B cell (primary cell): ENCODE data around the gene TRIM31. TPM values are rescaled to one million over a fixed set of nuclear protein-coding genes. Genes with fewer than 3 reads are reported as not detected.

Experiments
- ATAC-seq: fragments of 200-7000 bp; cut with Tn5 transposase; one replicate; pipeline ENCODE4 v1.10.0; 2021; ENCODE audit warnings: low read depth, mild to moderate bottlenecking, moderate number of reproducible peaks, moderate library complexity
- CTCF ChIA-PET: fragments of 350-600 bp; sonication (Branson Sonifier 250); formaldehyde crosslinking; loops from one replicate; lab custom pipeline; 2021; ENCODE audit warnings: antibody characterized with exemption, inconsistent platforms; lab: Charles Lee
- POLR2A ChIA-PET: fragments of 350-600 bp; sonication (Branson Sonifier 250); formaldehyde crosslinking; loops from one replicate; lab custom pipeline; 2021; ENCODE audit warnings: antibody characterized with exemption; lab: Charles Lee
- DNase-seq: peaks from one replicate; pipeline ENCODE4 v3.0.0; 2013
- H2AFZ ChIP-seq: 2 replicates; pipeline ENCODE4 v1.6.1; 2012; ENCODE audit warnings: mild to moderate bottlenecking, low read depth, low read length; ENCODE audit not compliant: insufficient read depth, poor library complexity, severe bottlenecking
- H3K27ac ChIP-seq, 2 donors: 1 replicate in 1 of 2; 2 replicates in 1 of 2; pipeline ENCODE4 v1.5.1; 2012 to 2013; ENCODE audit warnings: low read length in 2 of 2, mild to moderate bottlenecking in 2 of 2, moderate library complexity in 1 of 2
- H3K27me3 ChIP-seq, 4 experiments: fragments of 200-600 bp in 1 of 4; sonication (generic) in 1 of 4; replicated peaks in 1 of 4; 1 replicate in 2 of 4; 2 replicates in 2 of 4; pipeline versions ENCODE4 v1.6.1 to v1.7.0; 2013 to 2016; ENCODE audit warnings: low read length in 3 of 4, mild to moderate bottlenecking in 2 of 4, mixed read lengths in 1 of 4, moderate library complexity in 1 of 4; ENCODE audit not compliant: insufficient read depth in 4 of 4, control insufficient read depth in 3 of 4; ENCODE audit errors: control extremely low read depth in 1 of 4
- H3K36me3 ChIP-seq, 2 experiments: replicated peaks in 1 of 2; 1 replicate in 1 of 2; 2 replicates in 1 of 2; pipeline versions ENCODE4 v1.6.1 to v1.7.1; 2013; ENCODE audit warnings: low read length in 1 of 2; ENCODE audit not compliant: insufficient read depth in 2 of 2, control insufficient read depth in 1 of 2; ENCODE audit errors: control extremely low read depth in 1 of 2, extremely low read depth in 1 of 2
- H3K4me1 ChIP-seq, 2 donors: fragments of 200-600 bp in 1 of 2; sonication (generic) in 1 of 2; 1 replicate in 1 of 2; 2 replicates in 1 of 2; pipeline versions ENCODE4 v1.5.1 to v1.6.1; 2013 to 2017; ENCODE audit warnings: low read length in 2 of 2; ENCODE audit not compliant: control insufficient read depth in 2 of 2, insufficient read depth in 2 of 2
- H3K4me2 ChIP-seq: replicated peaks from 2 replicates; pipeline ENCODE3; 2012; ENCODE audit warnings: mild to moderate bottlenecking, low read depth, low read length; ENCODE audit not compliant: poor library complexity, severe bottlenecking
- H3K4me3 ChIP-seq, 5 experiments: fragments of 200-600 bp in 1 of 5; sonication (generic) in 1 of 5; 1 replicate in 3 of 5; 2 replicates in 2 of 5; pipeline versions ENCODE4 v1.5.1 to v1.7.0; 2011 to 2016; ENCODE audit warnings: low read length in 4 of 5, mild to moderate bottlenecking in 4 of 5, low read depth in 2 of 5, control low read depth in 1 of 5, moderate library complexity in 1 of 5; ENCODE audit not compliant: insufficient read depth in 1 of 5; ENCODE audit errors: control extremely low read depth in 1 of 5, extremely low read depth in 1 of 5
- H3K79me2 ChIP-seq: fragments of 200-600 bp; sonication (generic); one replicate; pipeline ENCODE4 v1.6.0; 2016; ENCODE audit warnings: low read length; ENCODE audit not compliant: control insufficient read depth, insufficient read depth
- H3K9ac ChIP-seq: fragments of 200-600 bp; sonication (generic); 2 replicates; pipeline ENCODE4 v1.6.1; 2017; ENCODE audit warnings: mild to moderate bottlenecking, low read length, moderate library complexity
- H3K9me3 ChIP-seq, 3 donors: one replicate each; pipeline versions ENCODE4 v1.6.1 to v1.7.1; 2013; ENCODE audit warnings: low read length in 2 of 3; ENCODE audit not compliant: control insufficient read depth in 2 of 3, insufficient read depth in 1 of 3; ENCODE audit errors: control extremely low read depth in 1 of 3
- H4K20me1 ChIP-seq: 2 replicates; pipeline ENCODE4 v1.6.0; 2012; ENCODE audit warnings: mild to moderate bottlenecking, low read length; ENCODE audit not compliant: insufficient read depth, control insufficient read depth, poor library complexity, severe bottlenecking
- H3K27ac Mint-ChIP-seq: one replicate; pipeline ENCODE4 v1.8.0; 2021; ENCODE audit warnings: mixed read lengths
- H3K27me3 Mint-ChIP-seq: one replicate; pipeline ENCODE4 v1.8.0; 2021; ENCODE audit warnings: mixed read lengths
- H3K4me1 Mint-ChIP-seq: one replicate; pipeline ENCODE4 v1.8.0; 2021; ENCODE audit warnings: mixed read lengths
- H3K4me3 Mint-ChIP-seq: one replicate; pipeline ENCODE4 v1.8.0; 2021; ENCODE audit warnings: mixed read lengths
- H3K9me3 Mint-ChIP-seq: one replicate; pipeline ENCODE4 v1.8.0; 2022; ENCODE audit warnings: mixed read lengths; ENCODE audit not compliant: insufficient read depth
- CTCF ChIP-seq: fragments of 200-600 bp; IDR thresholded peaks from one replicate; pipeline ENCODE4 v1.8.0; 2022; ENCODE audit warnings: antibody characterized with exemption, mild to moderate bottlenecking
- EZH2 ChIP-seq: IDR thresholded peaks from 2 replicates; pipeline ENCODE4 v1.6.1; 2012; ENCODE audit warnings: borderline replicate concordance, low read depth, mild to moderate bottlenecking, moderate library complexity, low read length; ENCODE audit not compliant: insufficient read depth, poor library complexity, severe bottlenecking
- WGBS: methylation state at CpG from one replicate; pipeline ENCODE4 v1.1.5; 2013; ENCODE audit warnings: missing lambda C conversion rate; ENCODE audit not compliant: insufficient coverage; 5-methylcytosine and 5-hydroxymethylcytosine counted together
- intact Hi-C: fragments of 100-400 bp; cut with micrococcal nuclease; formaldehyde crosslinking; loops from one replicate; pipeline ENCODE4 v1.10.0; 2022
- polyA plus RNA-seq: library from polyadenylated mRNA; depleted of rRNA; stranded (reverse); fragments of >200 nt; gene quantifications from 2 replicates; pipeline ENCODE4 v1.2.3, GENCODE V29; 2012
- total RNA-seq, 2 donors: library from RNA; stranded (reverse); fragments of 120-200 nt in 1 of 2; gene quantifications; 1 replicate in 1 of 2; 2 replicates in 1 of 2; pipeline versions ENCODE4 v1.2.3 to v1.2.4, GENCODE V29; 2013 to 2022

The TRIM31 gene
- total and polyA plus RNA-seq, 2 donors (not counting 1 experiment from before 2014, with no cell fraction given): not detected

DNA sequence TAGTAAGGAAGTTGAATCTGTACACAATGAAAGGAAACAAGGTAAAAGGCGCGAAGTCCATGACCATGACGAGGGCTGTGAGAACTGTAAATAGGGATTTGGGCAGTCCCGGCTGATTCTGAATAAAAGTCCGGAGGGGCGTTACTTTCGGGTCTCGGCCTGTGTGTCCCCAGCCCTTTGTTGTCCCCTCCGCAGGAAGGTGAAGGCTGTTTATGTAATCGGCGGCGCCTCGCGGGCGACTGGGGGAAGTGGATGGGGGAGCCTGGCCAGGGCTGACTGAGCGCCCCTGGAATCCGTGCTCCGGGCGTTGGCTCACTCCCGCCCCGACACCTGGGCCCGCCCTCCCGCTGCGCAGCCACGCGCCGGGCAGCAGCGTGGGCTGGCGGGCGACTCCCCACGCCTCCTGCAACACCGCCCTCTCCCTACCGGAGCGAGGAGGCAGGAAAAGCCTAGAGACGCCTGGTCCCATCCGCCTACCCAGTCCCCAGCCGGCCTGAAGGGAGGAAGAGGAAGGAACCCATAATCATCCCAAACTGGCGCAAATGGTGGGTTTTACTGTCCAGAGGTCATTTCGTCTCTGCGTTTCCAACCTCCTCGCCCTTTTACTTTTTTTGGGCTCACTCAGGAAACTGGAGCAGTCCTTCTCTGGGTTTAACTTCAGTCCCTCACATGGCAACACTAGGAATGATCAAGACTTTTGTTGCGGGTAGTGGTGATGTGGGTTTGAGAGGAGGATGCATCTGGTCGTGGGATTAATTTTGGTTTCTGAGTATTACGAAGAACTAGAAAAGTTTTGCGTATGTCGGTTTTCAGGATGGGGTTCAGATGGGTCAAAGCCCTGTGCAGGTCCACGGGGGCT lies 12.1 kb downstream of the TRIM31 start:
- Mint-ChIP-seq H3K4me1 (peaks cover 36% of the 10 kb centered on the region), H3K9me3 (no peaks in the 10 kb centered on the region), H3K27me3 (peaks cover 59% of the 10 kb centered on the region), H3K27ac (no peak overlapping the region), H3K4me3 (peak overlapping the region; percentile 74)
- ChIA-PET CTCF (interaction anchor here (0.7 to 3.7 kb wide), 6 partner anchors 13 to 986 kb away, joined by 3 to 44 read pairs (median 18); no protein-coding TSS in a partner anchor), POLR2A (no interaction called here)
- peaks cover 0 to 13% (median 0%) of the 10 kb centered on the region in 3 donors for H3K9me3 ChIP-seq
- H3K4me2 ChIP-seq: peak overlapping the region; percentile 82
- intact Hi-C loops: loop anchor here (10.0 kb wide), 1 partner anchor 224 kb away; the partner anchor contains the start of gene TRIM39
- no peaks in the 10 kb centered on the region for H3K36me3 ChIP-seq
- H3K4me1 ChIP-seq: peaks cover 42 to 47% of the 10 kb centered on the region in 2 donors
- peak overlapping the region; percentile 56 for H3K9ac ChIP-seq
- H3K27me3 ChIP-seq: peaks cover 3 to 75% (median 60%) of the 10 kb centered on the region in 4 experiments
- TF ChIP-seq CTCF (no peak), EZH2 (peak; percentile 3)
- no peak for ATAC-seq
- no peaks in the 10 kb centered on the region for H3K79me2 ChIP-seq
- H3K27ac ChIP-seq: no peak overlapping the region
- whole genome bisulfite sequencing: 2% methylated on average over 41 of the region's 47 CpGs
- H2AFZ ChIP-seq: peak overlapping the region; percentile 71
- peak overlapping the region in 3 of 5 experiments; percentile 50 to 62 (median 54) for H3K4me3 ChIP-seq
- peak; percentile 49 for DNase-seq
- no peaks in the 10 kb centered on the region for H4K20me1 ChIP-seq

DNA sequence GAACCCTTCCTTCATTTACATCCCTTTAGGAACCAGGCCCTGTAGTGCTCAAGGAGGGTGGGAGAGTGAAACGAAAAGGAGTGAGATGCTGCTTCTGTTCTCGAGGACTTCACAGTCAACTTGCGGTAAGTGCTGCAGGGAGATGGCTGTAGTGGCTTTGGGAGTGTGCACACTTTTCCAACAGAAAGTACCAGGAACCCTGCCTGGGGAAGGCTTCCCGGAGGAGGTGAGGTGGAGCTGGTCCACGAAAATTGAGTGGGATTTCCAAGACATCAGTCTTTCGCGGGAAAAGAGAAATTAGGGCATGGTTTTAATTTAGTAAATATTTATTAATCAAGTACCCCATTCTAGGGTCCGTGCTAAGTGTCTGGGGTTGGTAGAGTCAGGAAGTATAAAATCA lies 12.7 kb downstream of the TRIM31 start:
- Histone ChIP-seq H3K9ac (no peak overlapping the region), H3K36me3 (no peaks in the 10 kb centered on the region), H2AFZ (peak overlapping the region; percentile 71), H3K4me1 (peaks cover 42 to 47% of the 10 kb centered on the region in 2 donors), H4K20me1 (no peaks in the 10 kb centered on the region), H3K4me3 (peak overlapping the region in 1 of 5 experiments; percentile 62), H3K4me2 (peak overlapping the region; percentile 82), H3K9me3 (peaks cover 0 to 13% (median 0%) of the 10 kb centered on the region in 3 donors), H3K79me2 (no peaks in the 10 kb centered on the region), H3K27ac (no peak overlapping the region), H3K27me3 (peaks cover 3 to 76% (median 56%) of the 10 kb centered on the region in 4 experiments)
- Mint-ChIP-seq H3K27me3 (peaks cover 65% of the 10 kb centered on the region), H3K27ac (no peak overlapping the region), H3K4me3 (peak overlapping the region; percentile 74), H3K4me1 (peaks cover 36% of the 10 kb centered on the region), H3K9me3 (no peaks in the 10 kb centered on the region)
- DNase-seq: no peak
- intact Hi-C loops: loop anchor here (10.0 kb wide), 1 partner anchor 225 kb away; the partner anchor contains the start of gene TRIM39
- WGBS: 83% methylated on average over 1 of the region's 8 CpGs
- CTCF ChIA-PET: no interaction called here
- TF ChIP-seq CTCF: no peak
- no peak for TF ChIP-seq EZH2
- POLR2A ChIA-PET: no interaction called here
- no peak for ATAC-seq
